ENCODE data around the gene GRIK1.

The GRIK1 gene

DNA sequence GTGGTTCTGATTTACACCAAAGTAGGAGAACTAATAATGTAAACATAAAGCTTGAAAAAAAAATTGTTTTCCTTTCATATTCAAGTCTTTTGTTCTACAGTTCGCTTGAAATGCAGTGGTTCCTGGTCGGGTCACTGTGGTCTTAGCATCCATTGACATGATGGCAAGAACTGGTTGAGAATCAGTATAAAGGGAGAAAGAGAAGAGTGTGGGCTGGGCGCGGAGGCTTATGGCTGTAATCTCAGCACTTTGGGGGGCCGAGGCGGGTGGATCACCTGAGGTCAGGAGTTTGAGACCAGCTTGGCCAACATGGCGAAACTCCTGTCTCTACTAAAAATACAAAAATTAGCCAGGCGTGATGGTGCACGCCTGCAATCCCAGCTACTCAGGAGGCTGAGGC lies 390.2 kb downstream of the GRIK1 start:
- no peak for DNase-seq (ENCODE audit: low read depth in 2 of 2, low spot score in 1 of 2)

- no peak for DNase-seq (ENCODE audit: low read depth in 2 of 2, low spot score in 1 of 2)
Measured at GRCh38 chr21:29547998-29548397, 391.8 kb downstream of the GRIK1 start.

GRCh38 chr21:29546071-29546470 lies 393.7 kb downstream of the GRIK1 start:
- DNase-seq (ENCODE audit: low read depth in 2 of 2, low spot score in 1 of 2), result no peak

DNA sequence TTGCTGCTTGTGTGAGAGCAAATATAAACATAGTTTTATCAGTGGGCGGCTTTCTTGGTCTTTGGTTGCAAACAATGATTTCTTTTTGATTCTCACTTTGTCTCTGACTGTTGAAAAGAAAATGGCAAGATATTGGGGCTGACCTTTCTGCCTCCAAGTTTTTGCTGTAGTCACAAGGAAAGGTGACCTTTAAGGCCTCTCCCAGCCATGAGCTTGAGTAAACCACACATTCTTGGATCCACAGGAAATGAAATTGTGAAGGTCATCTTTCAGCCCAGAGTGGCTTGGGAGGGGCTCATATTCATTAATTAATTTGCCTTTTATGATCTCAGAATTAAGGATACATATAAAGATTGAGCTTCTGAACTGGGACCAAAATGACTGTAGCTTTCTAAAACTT lies 399.5 kb downstream of the GRIK1 start:
- no peak for DNase-seq (ENCODE audit: low read depth in 2 of 2, low spot score in 1 of 2)

DNA sequence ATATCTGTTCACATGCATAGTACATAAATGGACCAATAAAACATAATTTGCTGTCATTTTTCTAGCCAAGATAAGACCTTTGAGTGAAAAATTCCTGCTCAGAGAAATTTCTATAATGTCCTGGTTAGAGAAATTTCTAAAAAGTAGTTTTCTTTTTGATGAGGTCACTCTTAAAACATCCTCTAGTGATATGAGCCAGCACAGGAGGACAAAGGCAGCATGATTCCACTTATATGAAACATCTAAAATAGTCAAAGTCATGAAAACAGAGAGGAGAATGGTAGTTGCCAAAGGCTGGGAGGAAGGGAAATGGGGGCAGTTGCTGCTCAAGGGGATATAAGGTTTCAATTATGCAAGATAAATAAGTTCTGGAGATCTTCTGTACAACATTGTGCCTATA lies 401.7 kb downstream of the GRIK1 start:
- no peak for DNase-seq (ENCODE audit: low read depth in 2 of 2, low spot score in 1 of 2)

GRCh38 chr21:29534448-29534847 lies 405.3 kb downstream of the GRIK1 start:
- DNase-seq (ENCODE audit: low read depth in 2 of 2, low spot score in 1 of 2), result no peak

GRCh38 chr21:29529139-29529538 lies 410.7 kb downstream of the GRIK1 start:
- no peak for DNase-seq (ENCODE audit: low read depth in 2 of 2, low spot score in 1 of 2)

GRCh38 chr21:29526545-29526944 lies 413.3 kb downstream of the GRIK1 start:
- no peak for DNase-seq (ENCODE audit: low read depth in 2 of 2, low spot score in 1 of 2)

GRCh38 chr21:29524055-29524454 lies 415.7 kb downstream of the GRIK1 start:
- no peak for DNase-seq (ENCODE audit: low read depth in 2 of 2, low spot score in 1 of 2)

GRCh38 chr21:29523646-29524045 lies 416.1 kb downstream of the GRIK1 start:
- no peak for DNase-seq (ENCODE audit: low read depth in 2 of 2, low spot score in 1 of 2)

DNA sequence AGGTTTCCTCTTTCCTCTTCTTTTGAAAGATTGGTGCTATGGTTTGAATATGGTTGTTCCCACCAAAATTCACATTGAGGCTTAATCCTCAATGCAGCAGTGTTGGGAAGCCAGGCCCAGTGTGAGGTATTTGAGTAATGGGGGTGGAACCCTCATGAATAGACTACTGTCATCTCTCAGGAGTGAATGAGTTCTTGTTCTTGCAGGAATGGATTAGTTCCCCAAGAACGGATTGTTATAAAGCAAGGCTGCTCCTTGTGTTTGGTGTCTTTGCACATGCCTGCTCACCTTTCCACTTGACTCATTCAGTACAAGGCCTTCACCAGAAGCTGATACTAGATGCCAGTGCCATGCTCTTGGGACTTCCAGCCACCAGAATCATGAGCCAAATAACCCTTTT lies 417.9 kb downstream of the GRIK1 start:
- no peak for DNase-seq (ENCODE audit: low read depth in 2 of 2, low spot score in 1 of 2)

- DNase-seq (ENCODE audit: low read depth in 2 of 2, low spot score in 1 of 2), result no peak
Measured at GRCh38 chr21:29520171-29520570, 419.6 kb downstream of the GRIK1 start.

DNA sequence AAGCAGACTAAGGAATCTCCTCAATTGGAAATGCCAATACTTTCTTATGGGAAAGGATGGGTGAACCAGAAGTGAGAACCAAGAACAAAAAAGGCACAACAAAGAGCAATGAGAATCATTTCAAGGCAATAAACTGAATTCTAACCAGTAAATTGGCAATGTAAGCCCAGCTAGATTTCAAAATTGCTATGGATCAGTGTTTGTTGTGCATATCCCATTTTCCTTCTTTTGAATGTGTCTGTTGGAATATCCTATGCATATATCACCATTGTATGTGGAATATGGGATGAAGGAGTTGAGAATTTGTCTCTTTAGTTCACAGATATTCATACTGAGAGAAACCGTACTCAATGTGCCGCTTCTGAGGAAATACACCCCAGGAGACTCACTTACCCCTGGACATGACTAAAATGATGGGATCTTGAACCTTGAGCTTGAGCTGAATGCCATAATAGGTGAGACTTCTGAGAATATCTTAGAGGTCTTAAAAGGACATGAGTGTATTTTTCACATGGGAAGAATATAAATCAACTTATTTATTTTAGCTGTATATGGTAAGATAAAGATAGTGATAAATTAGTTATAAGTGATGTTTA lies 425.0 kb downstream of the GRIK1 start:
- DNase-seq (ENCODE audit: low read depth in 2 of 2, low spot score in 1 of 2), result no peak

DNA sequence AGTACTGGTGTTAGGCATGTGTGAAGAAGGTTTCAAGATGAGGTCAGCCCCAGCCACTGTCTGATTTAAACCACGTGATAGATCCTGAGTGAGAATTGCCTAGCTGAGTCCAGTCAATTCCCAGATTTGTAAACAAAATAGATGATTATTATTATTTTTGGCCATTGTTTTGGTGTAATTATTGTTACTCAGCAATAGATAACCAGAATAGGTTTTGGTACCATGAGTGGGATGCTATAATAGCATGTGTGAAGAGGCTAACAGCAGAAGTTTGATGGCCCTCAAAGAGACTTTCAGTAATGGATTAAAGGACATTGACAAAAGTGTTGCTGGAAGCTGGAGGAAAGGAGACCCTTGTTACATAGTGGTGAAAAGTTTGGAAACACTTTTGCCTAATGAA lies 426.3 kb downstream of the GRIK1 start:
- DNase-seq (ENCODE audit: low read depth in 2 of 2, low spot score in 1 of 2), result no peak

GRCh38 chr21:29511096-29511495 lies 428.7 kb downstream of the GRIK1 start:
- no peak for DNase-seq (ENCODE audit: low read depth in 2 of 2, low spot score in 1 of 2)

GRCh38 chr21:29509121-29509520 lies 430.7 kb downstream of the GRIK1 start:
- no peak for DNase-seq (ENCODE audit: low read depth in 2 of 2, low spot score in 1 of 2)

DNA sequence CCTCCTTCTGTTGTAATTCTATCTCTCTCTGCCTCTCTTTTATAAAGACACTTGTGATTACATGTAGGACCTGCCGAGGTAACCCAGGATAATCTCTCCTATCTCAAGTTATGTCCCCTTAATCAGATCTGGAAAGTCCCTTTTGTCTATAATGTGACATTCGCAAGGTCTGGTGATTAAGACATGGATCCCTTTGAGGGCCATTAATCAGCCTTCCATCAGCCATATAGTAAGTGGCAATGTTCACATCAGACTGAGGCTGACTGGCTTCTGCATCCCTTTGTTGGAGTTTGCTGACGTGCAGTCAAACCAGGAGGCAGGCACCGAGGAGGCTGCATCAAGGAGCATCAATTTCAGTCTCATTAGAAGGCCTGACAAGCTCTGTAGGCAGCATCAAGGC lies 431.5 kb downstream of the GRIK1 start:
- no peak for DNase-seq (ENCODE audit: low read depth in 2 of 2, low spot score in 1 of 2)

GRCh38 chr21:29506947-29507346 lies 432.8 kb downstream of the GRIK1 start:
- no peak for DNase-seq (ENCODE audit: low read depth in 2 of 2, low spot score in 1 of 2)

- no peak for DNase-seq (ENCODE audit: low read depth in 2 of 2, low spot score in 1 of 2)
Measured at GRCh38 chr21:29506214-29506613, 433.6 kb downstream of the GRIK1 start.

GRCh38 chr21:29504751-29505321 lies 435.0 kb downstream of the GRIK1 start:
- DNase-seq (ENCODE audit: low read depth in 2 of 2, low spot score in 1 of 2), result no peak

- DNase-seq (ENCODE audit: low read depth in 2 of 2, low spot score in 1 of 2), result no peak
Measured at GRCh38 chr21:29501451-29501850, 438.3 kb downstream of the GRIK1 start.

DNA sequence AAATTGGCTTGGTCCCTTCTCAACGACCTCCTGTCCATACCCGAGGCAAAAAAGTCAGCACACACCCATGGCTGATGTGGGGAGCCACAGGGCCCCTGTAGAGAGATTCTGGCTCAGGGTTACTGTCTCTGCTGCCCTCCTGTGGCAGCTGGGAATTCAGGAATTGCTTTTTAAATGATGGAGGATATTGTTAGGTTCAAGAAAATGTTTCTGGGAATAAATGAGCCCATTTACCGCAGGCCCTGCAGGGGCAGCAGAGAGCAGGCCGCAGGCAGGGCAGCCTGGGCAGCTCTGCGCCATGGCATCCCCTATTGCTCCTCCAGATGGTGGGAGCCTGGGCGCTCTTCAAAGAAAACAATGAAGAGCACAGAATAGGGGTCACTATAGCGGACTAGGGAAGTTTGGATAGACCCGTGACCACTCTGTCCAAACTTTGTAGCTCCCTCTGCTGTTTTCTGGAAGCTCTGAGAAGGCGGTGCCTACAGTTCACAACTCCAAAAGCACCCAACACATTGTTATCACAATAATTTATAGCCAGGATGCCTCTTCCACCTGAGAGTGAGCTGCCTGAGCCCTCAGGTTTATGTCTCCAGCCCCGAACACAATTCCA lies 440.0 kb downstream of the GRIK1 start:
- no peak for DNase-seq (ENCODE audit: low read depth in 2 of 2, low spot score in 1 of 2)

- DNase-seq (ENCODE audit: low read depth in 2 of 2, low spot score in 1 of 2), result no peak
Measured at GRCh38 chr21:29499229-29499628, 440.6 kb downstream of the GRIK1 start.
